HepG2 (cell line): ENCODE measurements around the gene PRELID1. TPM values are rescaled to one million over a fixed set of nuclear protein-coding genes. Genes with fewer than 3 reads are reported as not detected.

Source experiments
- ARID2 ChIP-seq: sonication (generic); formaldehyde crosslinking; IDR thresholded peaks from 2 replicates; pipeline ENCODE4 v1.8.1; 2022; ENCODE audit warnings: mild to moderate bottlenecking, missing genetic modification reagents, borderline replicate concordance
- CCDC6 ChIP-seq: sonication (generic); formaldehyde crosslinking; IDR thresholded peaks from 2 replicates; pipeline ENCODE4 v1.8.1; 2022; ENCODE audit warnings: mild to moderate bottlenecking, missing genetic modification reagents, moderate library complexity
- CEBPG ChIP-seq: IDR thresholded peaks from 2 replicates; pipeline ENCODE4 v1.6.1; 2016
- FIP1L1 ChIP-seq: fragments of 200-400 bp; formaldehyde crosslinking; IDR thresholded peaks from 2 replicates; pipeline ENCODE4 v1.6.1; 2018; ENCODE audit warnings: low read depth, mild to moderate bottlenecking, low read length, moderate library complexity, borderline replicate concordance; ENCODE audit not compliant: insufficient read depth
- GFI1 ChIP-seq: sonication (generic); formaldehyde crosslinking; IDR thresholded peaks from 2 replicates; pipeline ENCODE4 v1.5.0; 2020; ENCODE audit warnings: missing genetic modification reagents, mild to moderate bottlenecking, borderline replicate concordance
- HNF4G ChIP-seq, 2 experiments: sonication (generic) in 1 of 2; formaldehyde crosslinking in 1 of 2; IDR thresholded peaks; 2 replicates each; pipeline versions ENCODE4 v1.4.0 to v1.6.1; 2011 to 2020; ENCODE audit warnings: borderline replicate concordance in 2 of 2, low read depth in 2 of 2, mild to moderate bottlenecking in 2 of 2, low read length in 1 of 2, missing genetic modification reagents in 1 of 2, moderate library complexity in 1 of 2
- MIER2 ChIP-seq: IDR thresholded peaks from 2 replicates; pipeline ENCODE4 v1.6.1; 2016; ENCODE audit warnings: missing biosample characterization, missing genetic modification reagents
- PHF21A ChIP-seq: sonication (generic); formaldehyde crosslinking; IDR thresholded peaks from 2 replicates; pipeline ENCODE4 v1.5.0; 2020; ENCODE audit warnings: mild to moderate bottlenecking, missing genetic modification reagents
- POLR2A ChIP-seq, 2 experiments: IDR thresholded peaks; 2 replicates each; pipeline ENCODE4 v1.6.1; 2011; ENCODE audit warnings: low read depth in 2 of 2, low read length in 2 of 2, mild to moderate bottlenecking in 1 of 2, moderate library complexity in 1 of 2; ENCODE audit not compliant: insufficient read depth in 1 of 2
- PRMT3 ChIP-seq: sonication (generic); formaldehyde crosslinking; IDR thresholded peaks from 2 replicates; pipeline ENCODE4 v1.8.1; 2022; ENCODE audit warnings: low read depth, mild to moderate bottlenecking, moderate library complexity, missing genetic modification reagents, borderline replicate concordance
- TBX2 ChIP-seq: sonication (generic); formaldehyde crosslinking; IDR thresholded peaks from 2 replicates; pipeline ENCODE4 v1.5.0; 2020; ENCODE audit warnings: missing genetic modification reagents, mild to moderate bottlenecking, borderline replicate concordance
- YEATS2 ChIP-seq: sonication (generic); formaldehyde crosslinking; IDR thresholded peaks from 2 replicates; pipeline ENCODE4 v1.4.0; 2020; ENCODE audit warnings: missing genetic modification reagents, borderline replicate concordance
- ZBTB20 ChIP-seq: sonication (generic); formaldehyde crosslinking; IDR thresholded peaks from 2 replicates; pipeline ENCODE4 v1.8.1; 2023; ENCODE audit warnings: missing genetic modification reagents, low read depth, mild to moderate bottlenecking, borderline replicate concordance
- ZBTB7B ChIP-seq: sonication (generic); formaldehyde crosslinking; IDR thresholded peaks from 2 replicates; pipeline ENCODE4 v1.4.0; 2020; ENCODE audit warnings: missing genetic modification reagents
- ZNF10 ChIP-seq: sonication (generic); formaldehyde crosslinking; IDR thresholded peaks from 2 replicates; pipeline ENCODE4 v1.4.0; 2020; ENCODE audit warnings: mild to moderate bottlenecking, low read depth, missing genetic modification reagents, borderline replicate concordance
- ZNF251 ChIP-seq: sonication (generic); formaldehyde crosslinking; IDR thresholded peaks from 2 replicates; pipeline ENCODE4 v1.9.0; 2021; ENCODE audit warnings: mild to moderate bottlenecking, missing genetic modification reagents
- ZNF33A ChIP-seq: sonication (generic); formaldehyde crosslinking; IDR thresholded peaks from 2 replicates; pipeline ENCODE4 v1.5.1; 2020; ENCODE audit warnings: missing genetic modification reagents, mild to moderate bottlenecking, moderate library complexity, borderline replicate concordance
- ZNF501 ChIP-seq: sonication (generic); formaldehyde crosslinking; IDR thresholded peaks from 2 replicates; pipeline ENCODE4 v1.5.1; 2020; ENCODE audit warnings: mild to moderate bottlenecking, moderate library complexity, missing genetic modification reagents
- ZSCAN22 ChIP-seq: sonication (generic); formaldehyde crosslinking; IDR thresholded peaks from 2 replicates; pipeline ENCODE4 v1.4.0; 2020; ENCODE audit warnings: mild to moderate bottlenecking, missing genetic modification reagents
- polyA plus RNA-seq, 8 experiments: library from polyadenylated mRNA; depleted of rRNA in 3 of 8; stranded (reverse) in 7 of 8; unstranded in 1 of 8; fragments of >200 nt; fragmentation: Illumina TruSeq in 4 of 8; extraction: Trizol in 4 of 8; gene quantifications; 2 replicates each; pipeline versions ENCODE4 v1.2.1 to v1.2.3, GENCODE V29; 2011 to 2016; ENCODE audit warnings: low read depth in 4 of 8, missing spikeins in 1 of 8, mixed read lengths in 1 of 8; ENCODE audit not compliant: insufficient read depth in 1 of 8
- total RNA-seq, 5 experiments: library from RNA; depleted of rRNA; stranded (reverse); fragments of >200 nt; fragmentation: Illumina TruSeq; extraction: Trizol; gene quantifications; 2 replicates each; pipeline ENCODE4 v1.2.3, GENCODE V29; 2016; ENCODE audit warnings: low read depth in 1 of 5
- TF ChIP-seq, protein P1 (sequence below): sonication (generic); formaldehyde crosslinking; IDR thresholded peaks from 2 replicates; pipeline ENCODE4 v1.5.0; 2020; ENCODE audit warnings: missing genetic modification reagents
- TF ChIP-seq, protein P2 (sequence below): sonication (generic); formaldehyde crosslinking; IDR thresholded peaks from 2 replicates; pipeline ENCODE4 v1.5.1; 2020; ENCODE audit warnings: missing genetic modification reagents, mild to moderate bottlenecking, borderline replicate concordance
- TF ChIP-seq, protein P3 (sequence below), 2 experiments: IDR thresholded peaks; 2 replicates each; pipeline ENCODE4 v1.6.1; 2011 to 2012; ENCODE audit warnings: low read length in 2 of 2, borderline replicate concordance in 1 of 2, low read depth in 1 of 2, mild to moderate bottlenecking in 1 of 2, moderate library complexity in 1 of 2

PRELID1 gene
- total and polyA plus RNA-seq, 2 of the 13 experiments (the other 11 are each of a cell fraction or from before 2014, with no cell fraction given) = 250 to 271 TPM

DNA sequence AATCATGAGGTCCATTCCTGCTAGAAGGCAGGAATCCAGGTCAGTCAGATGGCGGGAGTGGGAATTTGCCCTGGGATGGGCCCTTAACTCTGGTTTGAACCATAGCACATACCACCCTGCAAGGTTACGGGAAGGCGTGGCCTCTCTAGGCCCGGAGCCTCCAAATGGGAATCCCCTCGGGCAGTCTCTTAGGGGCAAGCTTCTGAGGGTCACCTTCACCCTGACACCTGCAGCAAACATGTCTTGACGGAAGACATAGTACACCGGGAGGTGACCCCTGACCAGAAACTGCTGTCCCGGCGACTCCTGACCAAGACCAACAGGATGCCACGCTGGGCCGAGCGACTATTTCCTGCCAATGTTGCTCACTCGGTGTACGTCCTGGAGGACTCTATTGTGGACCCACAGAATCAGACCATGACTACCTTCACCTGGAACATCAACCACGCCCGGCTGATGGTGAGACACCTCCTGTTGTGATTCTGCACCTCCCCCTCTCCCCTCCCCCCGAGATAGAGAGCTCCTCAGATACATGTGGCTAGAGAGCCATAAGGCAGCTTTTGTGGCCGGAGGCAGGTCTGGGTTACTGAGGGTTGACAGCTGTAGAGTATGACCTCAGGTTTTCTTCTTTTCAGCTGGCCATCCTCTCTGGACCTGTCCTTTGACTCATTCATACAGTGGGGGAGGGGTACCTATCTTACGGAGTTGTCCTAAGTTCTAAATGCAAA, 957 bp downstream of the PRELID1 start (continued):
- TF ChIP-seq GFI1 (CRISPR knock-in tag) (no peak), ZNF33A (CRISPR knock-in tag) (no peak), CEBPG (CRISPR knock-in tag) (no peak), ZNF251 (CRISPR knock-in tag) (no peak), ARID2 (CRISPR knock-in tag) (no peak), MIER2 (CRISPR knock-in tag) (no peak), TBX2 (CRISPR knock-in tag) (0 out of 2 replicates have a peak, but pooled peaks have one; percentile 13), ZSCAN22 (CRISPR knock-in tag) (peak; percentile 82), HNF4G (IDR thresholded peaks at IDR 0.05; ENCODE audit: borderline replicate concordance, low read depth, low read length) (peak; percentile 33; the same call in 1 of the 2 replicates), HNF4G (CRISPR knock-in tag; IDR thresholded peaks at IDR 0.05; ENCODE audit: borderline replicate concordance, low read depth) (no peak), FIP1L1 (no peak), CCDC6 (CRISPR knock-in tag) (no peak), PRMT3 (CRISPR knock-in tag) (no peak), ZNF501 (CRISPR knock-in tag) (peak; percentile 3; the same call in 1 of the 2 replicates), PHF21A (CRISPR knock-in tag) (peak; percentile 23; the same call in 1 of the 2 replicates), ZBTB20 (CRISPR knock-in tag) (0 out of 2 replicates have a peak, but pooled peaks have one; percentile 7), ZBTB7B (CRISPR knock-in tag) (0 out of 2 replicates have a peak, but pooled peaks have one; percentile 23), ZNF10 (CRISPR knock-in tag) (no peak), POLR2A (IDR thresholded peaks at IDR 0.05; ENCODE audit: insufficient read depth in 1 of 2, low read depth in 2 of 2, low read length in 2 of 2) (0 out of 4 replicates have a peak, but pooled peaks of 1 of the 2 experiments have one; percentile 24), YEATS2 (CRISPR knock-in tag) (no peak)
- TF ChIP-seq, protein P1, sequence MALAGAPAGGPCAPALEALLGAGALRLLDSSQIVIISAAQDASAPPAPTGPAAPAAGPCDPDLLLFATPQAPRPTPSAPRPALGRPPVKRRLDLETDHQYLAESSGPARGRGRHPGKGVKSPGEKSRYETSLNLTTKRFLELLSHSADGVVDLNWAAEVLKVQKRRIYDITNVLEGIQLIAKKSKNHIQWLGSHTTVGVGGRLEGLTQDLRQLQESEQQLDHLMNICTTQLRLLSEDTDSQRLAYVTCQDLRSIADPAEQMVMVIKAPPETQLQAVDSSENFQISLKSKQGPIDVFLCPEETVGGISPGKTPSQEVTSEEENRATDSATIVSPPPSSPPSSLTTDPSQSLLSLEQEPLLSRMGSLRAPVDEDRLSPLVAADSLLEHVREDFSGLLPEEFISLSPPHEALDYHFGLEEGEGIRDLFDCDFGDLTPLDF (CRISPR knock-in tag) = no peak
- TF ChIP-seq, protein P2, sequence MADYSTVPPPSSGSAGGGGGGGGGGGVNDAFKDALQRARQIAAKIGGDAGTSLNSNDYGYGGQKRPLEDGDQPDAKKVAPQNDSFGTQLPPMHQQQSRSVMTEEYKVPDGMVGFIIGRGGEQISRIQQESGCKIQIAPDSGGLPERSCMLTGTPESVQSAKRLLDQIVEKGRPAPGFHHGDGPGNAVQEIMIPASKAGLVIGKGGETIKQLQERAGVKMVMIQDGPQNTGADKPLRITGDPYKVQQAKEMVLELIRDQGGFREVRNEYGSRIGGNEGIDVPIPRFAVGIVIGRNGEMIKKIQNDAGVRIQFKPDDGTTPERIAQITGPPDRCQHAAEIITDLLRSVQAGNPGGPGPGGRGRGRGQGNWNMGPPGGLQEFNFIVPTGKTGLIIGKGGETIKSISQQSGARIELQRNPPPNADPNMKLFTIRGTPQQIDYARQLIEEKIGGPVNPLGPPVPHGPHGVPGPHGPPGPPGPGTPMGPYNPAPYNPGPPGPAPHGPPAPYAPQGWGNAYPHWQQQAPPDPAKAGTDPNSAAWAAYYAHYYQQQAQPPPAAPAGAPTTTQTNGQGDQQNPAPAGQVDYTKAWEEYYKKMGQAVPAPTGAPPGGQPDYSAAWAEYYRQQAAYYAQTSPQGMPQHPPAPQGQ (CRISPR knock-in tag) = 0 out of 2 replicates have a peak, but pooled peaks have one; percentile 59
- TF ChIP-seq, protein P3, sequence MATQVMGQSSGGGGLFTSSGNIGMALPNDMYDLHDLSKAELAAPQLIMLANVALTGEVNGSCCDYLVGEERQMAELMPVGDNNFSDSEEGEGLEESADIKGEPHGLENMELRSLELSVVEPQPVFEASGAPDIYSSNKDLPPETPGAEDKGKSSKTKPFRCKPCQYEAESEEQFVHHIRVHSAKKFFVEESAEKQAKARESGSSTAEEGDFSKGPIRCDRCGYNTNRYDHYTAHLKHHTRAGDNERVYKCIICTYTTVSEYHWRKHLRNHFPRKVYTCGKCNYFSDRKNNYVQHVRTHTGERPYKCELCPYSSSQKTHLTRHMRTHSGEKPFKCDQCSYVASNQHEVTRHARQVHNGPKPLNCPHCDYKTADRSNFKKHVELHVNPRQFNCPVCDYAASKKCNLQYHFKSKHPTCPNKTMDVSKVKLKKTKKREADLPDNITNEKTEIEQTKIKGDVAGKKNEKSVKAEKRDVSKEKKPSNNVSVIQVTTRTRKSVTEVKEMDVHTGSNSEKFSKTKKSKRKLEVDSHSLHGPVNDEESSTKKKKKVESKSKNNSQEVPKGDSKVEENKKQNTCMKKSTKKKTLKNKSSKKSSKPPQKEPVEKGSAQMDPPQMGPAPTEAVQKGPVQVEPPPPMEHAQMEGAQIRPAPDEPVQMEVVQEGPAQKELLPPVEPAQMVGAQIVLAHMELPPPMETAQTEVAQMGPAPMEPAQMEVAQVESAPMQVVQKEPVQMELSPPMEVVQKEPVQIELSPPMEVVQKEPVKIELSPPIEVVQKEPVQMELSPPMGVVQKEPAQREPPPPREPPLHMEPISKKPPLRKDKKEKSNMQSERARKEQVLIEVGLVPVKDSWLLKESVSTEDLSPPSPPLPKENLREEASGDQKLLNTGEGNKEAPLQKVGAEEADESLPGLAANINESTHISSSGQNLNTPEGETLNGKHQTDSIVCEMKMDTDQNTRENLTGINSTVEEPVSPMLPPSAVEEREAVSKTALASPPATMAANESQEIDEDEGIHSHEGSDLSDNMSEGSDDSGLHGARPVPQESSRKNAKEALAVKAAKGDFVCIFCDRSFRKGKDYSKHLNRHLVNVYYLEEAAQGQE (IDR thresholded peaks at IDR 0.05; ENCODE audit: borderline replicate concordance in 1 of 2, low read depth in 1 of 2, low read length in 2 of 2) = no peak
